MM.1S (cell line): ENCODE measurements around the gene MAN2A2.
"Not testable (repeated sequence)": the region's sequence is repeated elsewhere in the genome, so short reads cannot be mapped to it uniquely, and the experiment has no call there.

Experiments used
- DNase-seq: peaks from one replicate; pipeline ENCODE4 v3.0.0-alpha.2; 2015
- H2AFZ ChIP-seq: fragments of 300-600 bp; sonication (generic); 2 replicates; pipeline ENCODE4 v1.6.0; 2016; ENCODE audit warnings: antibody characterized with exemption, low read length
- H3F3A ChIP-seq: fragments of 300-600 bp; sonication (generic); 2 replicates; pipeline ENCODE4 v1.6.1; 2016; ENCODE audit warnings: mild to moderate bottlenecking, antibody characterized with exemption, low read length, moderate library complexity, mixed read lengths; ENCODE audit not compliant: insufficient read depth
- H3K27ac ChIP-seq: fragments of 300-600 bp; sonication (generic); 2 replicates; pipeline ENCODE4 v1.5.1; 2016; ENCODE audit warnings: mild to moderate bottlenecking, low read length
- H3K27me3 ChIP-seq: fragments of 300-600 bp; sonication (generic); replicated peaks from 2 replicates; pipeline ENCODE4 v1.6.0; 2016; ENCODE audit warnings: low read length; ENCODE audit not compliant: insufficient read depth
- H3K36me3 ChIP-seq: fragments of 300-600 bp; sonication (generic); replicated peaks from 2 replicates; pipeline ENCODE4 v1.6.1; 2016; ENCODE audit warnings: mild to moderate bottlenecking, low read length, mixed read lengths; ENCODE audit not compliant: insufficient read depth
- H3K4me1 ChIP-seq: fragments of 300-600 bp; sonication (generic); 2 replicates; pipeline ENCODE4 v1.6.1; 2016; ENCODE audit warnings: low read length, mixed read lengths
- H3K4me2 ChIP-seq: fragments of 300-600 bp; sonication (generic); 2 replicates; pipeline ENCODE4 v1.6.0; 2016; ENCODE audit warnings: low read depth, low read length
- H3K4me3 ChIP-seq: fragments of 300-600 bp; sonication (generic); 2 replicates; pipeline ENCODE4 v1.5.1; 2016; ENCODE audit warnings: low read length, mixed read lengths
- H3K79me2 ChIP-seq: fragments of 300-600 bp; sonication (generic); 2 replicates; pipeline ENCODE4 v1.6.1; 2016; ENCODE audit warnings: mixed run types, low read length, mixed read lengths
- H3K9ac ChIP-seq: fragments of 300-600 bp; sonication (generic); 2 replicates; pipeline ENCODE4 v1.6.1; 2016; ENCODE audit warnings: low read length, mixed read lengths
- H3K9me2 ChIP-seq: fragments of 300-600 bp; sonication (generic); replicated peaks from 2 replicates; pipeline ENCODE4 v1.6.1; 2016; ENCODE audit warnings: mild to moderate bottlenecking, low read length, mixed read lengths; ENCODE audit not compliant: insufficient read depth
- H3K9me3 ChIP-seq: fragments of 300-600 bp; sonication (generic); replicated peaks from 2 replicates; pipeline ENCODE4 v1.6.1; 2016; ENCODE audit warnings: mild to moderate bottlenecking, low read length, mixed read lengths; ENCODE audit not compliant: insufficient read depth
- H4K20me1 ChIP-seq: fragments of 300-600 bp; sonication (generic); 2 replicates; pipeline ENCODE4 v1.6.1; 2016; ENCODE audit warnings: mild to moderate bottlenecking, low read length, moderate library complexity, mixed read lengths; ENCODE audit not compliant: insufficient read depth
- CTCF ChIP-seq: fragments of 300-600 bp; sonication (generic); IDR thresholded peaks from 2 replicates; pipeline ENCODE4 v1.5.1; 2016; ENCODE audit warnings: antibody characterized with exemption, low read length, mixed read lengths
- EZH2 ChIP-seq: fragments of 300-600 bp; sonication (generic); optimal IDR thresholded peaks from 2 replicates; pipeline ENCODE3; 2017; ENCODE audit warnings: low read depth, mild to moderate bottlenecking, antibody characterized with exemption, low read length, mixed read lengths
- EZH2phosphoT487 ChIP-seq: fragments of 300-600 bp; sonication (generic); IDR thresholded peaks from 2 replicates; pipeline ENCODE4 v1.6.1; 2018; ENCODE audit warnings: antibody characterized with exemption, low read length

MAN2A2 gene

GRCh38 chr15:90873998-90874605 is 29.0 kb upstream of the MAN2A2 start:
- Histone ChIP-seq H3K4me3 (no peak overlapping the region), H3K9me2 (no peaks in the 10 kb centered on the region), H3K9me3 (no peaks in the 10 kb centered on the region), H2AFZ (no peak overlapping the region), H3K27me3 (no peaks in the 10 kb centered on the region), H3K4me1 (no peaks in the 10 kb centered on the region; the same call in 1 of the 2 replicates), H3K79me2 (peaks cover 29% of the 10 kb centered on the region), H3K9ac (no peak overlapping the region), H3F3A (peaks cover 12% of the 10 kb centered on the region; the same call in 1 of the 2 replicates), H3K36me3 (no peaks in the 10 kb centered on the region), H3K4me2 (no peak overlapping the region), H4K20me1 (no peaks in the 10 kb centered on the region), H3K27ac (no peak overlapping the region)
- TF ChIP-seq EZH2phosphoT487 = no peak
- TF ChIP-seq CTCF = no peak
- TF ChIP-seq EZH2 = no peak
- no peak for DNase-seq

GRCh38 chr15:90874986-90875385 is 28.1 kb upstream of the MAN2A2 start:
- H3K9me3 ChIP-seq, H3K36me3 ChIP-seq, H3K9ac ChIP-seq, H3K27ac ChIP-seq, H2AFZ ChIP-seq, H3K9me2 ChIP-seq, H3K27me3 ChIP-seq, H3K4me3 ChIP-seq, H3K4me2 ChIP-seq, H3K4me1 ChIP-seq, H4K20me1 ChIP-seq, DNase-seq: not testable (repeated sequence)
- Histone ChIP-seq H3K79me2 (peaks cover 29% of the 10 kb centered on the region), H3F3A (peaks cover 10% of the 10 kb centered on the region; the same call in 1 of the 2 replicates)

- Histone ChIP-seq H2AFZ (no peak overlapping the region), H4K20me1 (no peaks in the 10 kb centered on the region), H3K9me3 (no peaks in the 10 kb centered on the region), H3F3A (peaks cover 5% of the 10 kb centered on the region; the same call in 1 of the 2 replicates), H3K9me2 (no peaks in the 10 kb centered on the region), H3K4me3 (no peak overlapping the region), H3K9ac (no peak overlapping the region), H3K79me2 (peaks cover 29% of the 10 kb centered on the region), H3K36me3 (no peaks in the 10 kb centered on the region), H3K27me3 (no peaks in the 10 kb centered on the region), H3K27ac (no peak overlapping the region), H3K4me2 (no peak overlapping the region), H3K4me1 (no peaks in the 10 kb centered on the region; the same call in 1 of the 2 replicates)
- no peak for DNase-seq
- TF ChIP-seq EZH2 (no peak), EZH2phosphoT487 (no peak), CTCF (no peak)
These were observed 27.5 kb upstream of the MAN2A2 start for GRCh38 chr15:90875549-90875981.

GRCh38 chr15:90876046-90876445 is 27.1 kb upstream of the MAN2A2 start:
- Histone ChIP-seq H3K27me3 (no peaks in the 10 kb centered on the region), H3K4me1 (no peaks in the 10 kb centered on the region; the same call in 1 of the 2 replicates), H3K4me3 (no peak overlapping the region), H3F3A (0 out of 2 replicates have a peak, but pooled peaks cover under 1% of the 10 kb centered on the region), H3K9me3 (no peaks in the 10 kb centered on the region), H3K9me2 (no peaks in the 10 kb centered on the region), H3K36me3 (no peaks in the 10 kb centered on the region), H3K4me2 (no peak overlapping the region), H3K27ac (no peak overlapping the region), H3K79me2 (peaks cover 29% of the 10 kb centered on the region), H3K9ac (no peak overlapping the region), H4K20me1 (no peaks in the 10 kb centered on the region), H2AFZ (no peak overlapping the region)
- TF ChIP-seq EZH2phosphoT487 = no peak
- TF ChIP-seq EZH2 = no peak
- no peak for TF ChIP-seq CTCF
- no peak for DNase-seq
